Measurements from ENCODE around the gene CHN2.

The CHN2 gene

DNA sequence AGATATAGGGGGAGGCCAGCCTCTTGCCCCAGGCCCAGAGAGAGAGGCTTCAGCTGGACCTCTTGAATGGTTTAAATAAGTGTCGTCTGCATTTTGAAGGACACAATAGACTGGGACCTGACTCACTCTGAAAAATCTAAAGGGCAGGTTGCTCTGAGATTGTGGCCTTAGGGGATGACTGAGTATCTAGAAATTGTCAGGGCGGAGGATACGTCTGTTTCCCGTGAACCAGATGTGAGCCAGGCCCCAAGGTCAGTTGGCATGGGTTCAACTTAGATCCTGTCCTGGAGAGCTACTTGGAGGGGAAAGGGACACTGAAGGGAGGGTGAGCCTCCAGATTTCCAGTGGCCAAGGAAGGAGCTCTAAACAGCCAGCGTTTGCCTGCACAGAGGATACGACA, 110.2 kb downstream of the CHN2 start:
- no peak for DNase-seq (ENCODE audit: low read depth in 3 of 3, low spot score in 1 of 3)

DNA sequence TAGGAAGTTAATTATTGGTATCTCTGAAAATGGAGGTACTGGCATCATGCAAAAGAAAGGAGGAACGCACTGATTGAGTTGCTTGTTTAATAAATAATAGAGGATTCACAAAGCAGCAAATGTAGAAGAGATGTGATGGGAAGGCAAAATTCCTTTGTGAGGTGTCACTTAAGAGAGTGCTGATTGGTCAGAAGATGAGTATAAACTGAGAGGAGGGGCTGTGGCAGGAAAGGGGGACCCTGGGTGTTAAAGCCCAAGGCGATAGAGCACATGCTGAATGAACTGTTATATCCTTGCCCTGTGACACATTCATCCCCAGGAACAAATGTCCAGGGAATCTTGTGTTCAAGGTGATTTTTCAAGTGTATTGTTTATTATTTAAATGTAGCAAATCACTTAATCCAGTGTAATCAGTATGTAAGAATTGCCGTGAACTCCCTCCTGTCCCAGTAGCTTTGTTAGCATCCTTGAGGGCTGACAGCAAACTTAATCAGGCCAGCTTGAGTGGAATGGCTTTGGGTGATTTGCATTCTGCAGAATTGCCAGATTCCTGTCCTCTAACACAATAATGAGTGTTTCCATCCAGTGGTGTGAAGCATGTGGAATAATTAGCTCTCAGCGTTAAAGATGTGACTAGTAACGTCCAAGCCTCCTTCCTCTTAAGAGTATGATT, 111.9 kb downstream of the CHN2 start:
- DNase-seq (ENCODE audit: low read depth in 3 of 3, low spot score in 1 of 3) = no peak

DNA sequence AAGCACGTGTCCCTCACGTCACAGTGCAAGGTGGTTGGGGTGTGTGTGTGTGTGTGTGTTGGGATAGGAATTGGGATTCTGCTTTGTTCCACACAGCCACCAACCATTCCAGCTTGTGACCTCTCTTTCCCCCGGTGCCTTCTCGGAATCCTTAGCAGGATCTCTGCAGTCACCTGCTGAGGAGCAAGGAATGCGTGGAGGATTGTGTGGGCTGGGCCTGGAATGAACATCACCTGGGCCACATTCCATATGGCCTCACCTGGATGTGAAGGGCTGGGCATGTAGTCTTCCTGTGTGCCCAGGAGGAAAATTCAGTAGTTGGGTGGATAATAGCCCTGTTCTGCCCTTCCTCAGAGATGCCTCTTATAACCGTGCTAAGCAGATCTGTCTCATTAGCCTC, 113.8 kb downstream of the CHN2 start:
- no peak for DNase-seq (ENCODE audit: low read depth in 3 of 3, low spot score in 1 of 3)

DNA sequence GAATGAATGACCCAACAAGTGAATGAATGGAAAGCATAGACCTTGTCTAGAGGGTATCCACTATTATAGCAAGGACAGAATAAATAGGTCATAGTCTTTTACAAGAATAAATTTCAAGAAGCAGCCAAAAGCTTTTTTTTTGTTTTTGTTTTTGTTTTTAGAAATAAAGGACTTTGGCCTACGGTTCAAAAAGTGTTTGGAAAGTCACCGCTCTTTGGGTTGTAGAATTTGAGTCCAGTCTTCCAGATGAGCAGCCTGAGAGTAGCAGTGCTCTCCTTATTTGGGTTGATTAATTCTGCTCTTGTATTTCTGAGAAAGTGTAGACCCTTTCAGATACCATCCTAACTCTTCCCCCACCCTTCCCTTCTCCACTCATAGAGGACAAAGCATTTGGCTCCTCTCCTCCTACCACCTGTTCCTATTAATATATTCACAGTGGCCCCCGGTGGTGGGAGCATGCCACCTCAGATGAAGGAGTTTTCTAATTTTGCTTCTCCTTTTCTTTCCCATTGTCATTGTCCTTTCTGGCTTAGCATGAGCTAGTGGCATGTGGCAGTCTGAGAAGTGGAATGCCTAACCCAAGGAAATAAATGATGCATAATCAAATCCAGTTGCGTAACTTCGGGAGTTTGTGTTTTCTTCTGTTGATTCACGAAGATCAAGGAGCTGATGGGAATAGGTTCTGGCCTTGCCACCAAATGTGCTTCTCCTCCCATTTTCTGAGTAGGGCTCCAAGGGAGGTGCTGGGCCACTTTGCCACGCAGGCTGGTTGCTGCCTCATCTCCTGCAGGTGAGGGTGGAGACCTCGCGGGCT, 114.7 kb downstream of the CHN2 start:
- no peak for DNase-seq (ENCODE audit: low read depth in 3 of 3, low spot score in 1 of 3)

DNA sequence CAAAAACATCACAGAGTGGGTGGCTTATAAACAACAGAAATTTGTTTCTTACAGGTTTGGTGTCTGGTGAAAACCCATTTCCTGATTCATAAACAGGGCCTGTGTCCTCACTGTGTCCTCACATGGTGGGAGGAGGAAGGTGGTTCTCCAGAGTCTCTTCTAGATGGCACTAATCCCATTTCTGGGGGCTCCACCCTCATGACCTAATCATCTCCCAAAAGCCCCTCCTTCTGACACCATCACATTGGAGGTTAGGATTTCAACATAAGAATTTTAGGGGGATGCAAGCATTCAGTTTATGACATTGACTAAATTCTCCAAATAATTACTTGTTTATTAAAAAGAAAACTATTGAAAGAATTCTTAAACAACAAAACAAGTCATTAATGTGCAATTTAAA, 116.0 kb downstream of the CHN2 start:
- no peak for DNase-seq (ENCODE audit: low read depth in 3 of 3, low spot score in 1 of 3)

DNA sequence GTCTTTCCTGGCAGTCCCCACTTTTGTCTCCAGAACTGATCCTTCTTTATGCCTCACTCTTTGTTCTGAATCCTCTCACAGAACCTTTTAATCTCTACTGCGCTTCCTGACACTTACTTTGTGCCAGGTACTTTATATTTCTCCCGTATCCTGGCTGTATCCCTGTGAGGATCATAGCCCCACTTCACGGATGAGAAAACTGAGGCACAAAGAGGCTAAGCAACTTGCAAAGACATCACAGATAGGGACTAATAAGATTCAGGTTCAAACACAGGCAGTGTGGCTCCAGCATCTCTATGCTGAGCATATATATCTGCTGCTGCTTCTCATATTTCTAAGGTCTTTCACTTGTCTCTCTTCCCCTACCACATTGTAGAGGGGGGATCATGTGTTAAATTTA, 116.7 kb downstream of the CHN2 start:
- DNase-seq (ENCODE audit: low read depth in 3 of 3, low spot score in 1 of 3) = no peak

DNA sequence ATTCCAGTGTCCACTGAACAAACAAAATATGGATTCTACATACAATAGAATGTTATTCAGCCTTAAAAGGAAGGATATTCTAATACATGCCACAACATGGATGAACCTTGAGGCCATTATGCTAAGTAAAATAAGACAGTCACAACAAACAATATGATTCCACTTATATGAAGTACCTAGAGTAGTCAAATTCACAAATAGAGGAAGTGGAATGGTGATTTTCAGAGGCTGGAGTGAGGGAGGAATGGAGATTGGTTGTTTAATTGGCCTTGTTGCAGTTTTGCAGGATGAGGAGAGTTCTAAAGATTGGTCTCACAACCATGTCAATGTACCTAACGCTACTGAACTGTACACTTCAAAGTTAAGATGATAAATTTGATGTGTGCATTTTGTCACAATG, 119.6 kb downstream of the CHN2 start:
- DNase-seq (ENCODE audit: low read depth in 3 of 3, low spot score in 1 of 3) = no peak

- no peak for DNase-seq (ENCODE audit: low read depth in 3 of 3, low spot score in 1 of 3)
These were observed 120.7 kb downstream of the CHN2 start for GRCh38 chr7:29315122-29315891.

GRCh38 chr7:29315892-29316270, 121.3 kb downstream of the CHN2 start:
- no peak for DNase-seq (ENCODE audit: low read depth in 3 of 3, low spot score in 1 of 3)

- DNase-seq (ENCODE audit: low read depth in 3 of 3, low spot score in 1 of 3) = no peak
These were observed 122.4 kb downstream of the CHN2 start for GRCh38 chr7:29316926-29317325.

DNA sequence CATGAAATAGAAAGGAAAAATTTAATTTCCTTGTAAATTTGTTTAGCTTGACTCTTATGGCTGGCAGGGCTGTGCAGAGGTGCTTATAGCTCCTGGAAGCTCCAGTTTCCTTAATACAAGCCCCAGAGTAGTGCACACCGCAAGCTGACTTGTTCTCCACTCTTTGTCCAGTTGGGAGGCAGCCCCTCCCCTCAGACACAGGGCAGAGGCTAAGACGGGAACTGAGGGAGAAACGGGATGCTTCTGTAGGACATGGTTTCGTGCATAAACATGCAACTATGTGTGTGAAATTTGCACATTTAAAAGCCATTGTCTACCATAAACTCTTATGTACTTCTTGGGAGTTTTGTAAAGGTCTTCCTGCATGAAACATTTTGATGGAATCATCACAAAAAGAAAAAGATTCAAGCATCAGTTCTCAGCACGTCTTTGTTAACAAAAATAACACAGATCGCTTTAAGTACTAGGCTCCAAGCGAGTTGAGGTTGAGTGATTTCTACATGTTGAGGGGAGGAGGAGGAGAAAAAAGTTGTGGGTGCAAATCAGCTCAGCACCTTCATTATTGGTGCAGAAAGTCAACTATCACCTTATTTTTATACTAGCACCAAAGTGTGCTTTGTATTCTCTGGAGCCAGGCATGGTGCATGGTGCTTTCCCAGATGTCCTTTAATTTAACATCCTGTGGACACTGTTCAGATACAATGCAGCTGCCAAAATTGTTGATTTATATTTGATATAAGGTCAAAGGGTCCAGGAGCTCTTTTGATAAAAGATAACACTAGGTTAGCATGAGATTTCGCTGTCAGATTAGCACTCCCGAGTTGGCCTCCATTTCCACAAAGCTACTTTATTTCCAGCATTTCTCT, 124.5 kb downstream of the CHN2 start:
- DNase-seq (ENCODE audit: low read depth in 3 of 3, low spot score in 1 of 3) = no peak

- no peak for DNase-seq (ENCODE audit: low read depth in 3 of 3, low spot score in 1 of 3)
These were observed 125.3 kb downstream of the CHN2 start for GRCh38 chr7:29319719-29320521.

DNA sequence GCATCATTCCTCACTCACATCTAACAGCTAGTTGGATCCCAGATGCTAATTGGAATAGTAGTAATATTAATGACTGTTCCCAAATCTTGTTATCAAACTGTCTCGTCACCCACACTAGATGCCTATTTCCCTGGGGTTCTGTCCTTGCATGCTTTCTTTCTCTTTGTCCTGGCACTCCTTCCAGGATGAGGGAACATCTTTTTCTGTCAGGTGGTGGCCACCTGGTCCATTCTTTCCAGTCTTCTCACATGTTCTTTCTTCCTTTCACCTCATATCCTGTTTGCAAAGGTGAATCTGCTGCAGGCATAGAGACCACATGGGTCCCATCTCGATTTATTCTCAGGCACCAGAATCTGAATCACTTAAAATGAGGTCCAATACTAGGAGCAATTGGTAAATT, 126.0 kb downstream of the CHN2 start:
- no peak for DNase-seq (ENCODE audit: low read depth in 3 of 3, low spot score in 1 of 3)

GRCh38 chr7:29322023-29322712, 127.6 kb downstream of the CHN2 start:
- no peak for DNase-seq (ENCODE audit: low read depth in 3 of 3, low spot score in 1 of 3)

- DNase-seq (ENCODE audit: low read depth in 3 of 3, low spot score in 1 of 3) = no peak
These were observed 130.9 kb downstream of the CHN2 start for GRCh38 chr7:29325476-29325875.

GRCh38 chr7:29326864-29327263, 132.3 kb downstream of the CHN2 start:
- DNase-seq (ENCODE audit: low read depth in 3 of 3, low spot score in 1 of 3) = no peak

- no peak for DNase-seq (ENCODE audit: low read depth in 3 of 3, low spot score in 1 of 3)
These were observed 132.9 kb downstream of the CHN2 start for GRCh38 chr7:29327455-29327854.

DNA sequence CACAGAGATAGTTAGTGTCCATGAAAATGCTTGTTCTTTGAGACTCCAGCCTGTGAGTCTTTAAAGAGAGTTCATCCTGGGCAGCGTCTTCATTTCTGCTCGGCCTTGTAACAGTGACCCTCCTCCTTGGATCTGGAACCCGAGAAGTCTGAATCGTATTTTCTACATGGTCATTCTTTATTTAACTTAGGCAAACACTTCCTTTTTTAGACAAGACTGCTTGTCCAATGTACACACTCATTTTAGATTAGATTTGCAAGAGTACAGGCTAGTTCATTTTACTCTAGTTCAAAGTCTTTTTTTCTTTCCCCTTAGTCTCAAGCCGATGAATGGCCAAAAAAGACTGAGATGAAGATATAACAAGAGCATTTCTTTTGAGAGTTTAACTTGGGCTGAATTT, 133.5 kb downstream of the CHN2 start:
- no peak for DNase-seq (ENCODE audit: low read depth in 3 of 3, low spot score in 1 of 3)

- DNase-seq (ENCODE audit: low read depth in 3 of 3, low spot score in 1 of 3) = no peak
These were observed 134.2 kb downstream of the CHN2 start for GRCh38 chr7:29328811-29329210.

- no peak for DNase-seq (ENCODE audit: low read depth in 3 of 3, low spot score in 1 of 3)
These were observed 135.1 kb downstream of the CHN2 start for GRCh38 chr7:29329686-29330085.

Measured in stimulated activated CD4-positive, alpha-beta T cell treated with anti-CD3 and anti-CD28 coated beads, TNF-alpha, amount 100 ng/mL, for 1 hour (primary cell).